ENCODE measurements around the gene ITGB1BP1.

The ITGB1BP1 gene

DNA sequence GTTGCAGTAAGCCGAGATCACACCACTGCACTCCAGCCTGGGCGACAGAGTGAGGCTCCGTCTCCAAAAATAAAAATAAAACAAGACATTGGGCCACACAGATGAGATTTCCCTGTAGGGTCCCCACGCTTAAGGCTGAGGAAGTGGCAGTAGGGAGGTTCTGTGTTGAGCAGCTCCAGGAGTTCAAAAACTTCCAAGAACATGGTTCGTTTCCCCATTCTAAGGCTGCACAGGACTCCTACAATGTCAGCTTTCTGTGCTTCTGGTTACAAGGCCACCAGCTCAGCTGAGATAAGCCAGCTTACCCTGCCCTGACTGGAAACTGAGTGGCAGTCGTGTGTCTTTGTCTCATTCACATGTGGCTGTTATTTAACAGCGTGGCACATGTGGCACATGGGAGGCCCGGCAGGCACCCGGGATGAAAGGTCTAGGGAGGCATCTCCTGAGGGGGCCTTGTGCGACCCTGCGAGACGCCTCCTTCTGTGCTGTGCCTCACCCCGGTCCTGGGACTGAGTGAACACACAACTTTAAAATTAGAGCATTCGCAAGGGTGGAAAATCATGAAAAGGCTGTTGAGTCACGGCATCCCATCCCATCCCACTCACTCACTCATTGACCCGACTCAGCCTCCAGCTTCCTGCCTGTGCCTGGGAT lies 7.7 kb downstream of the ITGB1BP1 start:
- no peak for DNase-seq (ENCODE audit: extremely low spot score)
- POLR2A ChIA-PET = no interaction called here
- CTCF ChIA-PET = no interaction called here
- TF ChIP-seq, protein P1, sequence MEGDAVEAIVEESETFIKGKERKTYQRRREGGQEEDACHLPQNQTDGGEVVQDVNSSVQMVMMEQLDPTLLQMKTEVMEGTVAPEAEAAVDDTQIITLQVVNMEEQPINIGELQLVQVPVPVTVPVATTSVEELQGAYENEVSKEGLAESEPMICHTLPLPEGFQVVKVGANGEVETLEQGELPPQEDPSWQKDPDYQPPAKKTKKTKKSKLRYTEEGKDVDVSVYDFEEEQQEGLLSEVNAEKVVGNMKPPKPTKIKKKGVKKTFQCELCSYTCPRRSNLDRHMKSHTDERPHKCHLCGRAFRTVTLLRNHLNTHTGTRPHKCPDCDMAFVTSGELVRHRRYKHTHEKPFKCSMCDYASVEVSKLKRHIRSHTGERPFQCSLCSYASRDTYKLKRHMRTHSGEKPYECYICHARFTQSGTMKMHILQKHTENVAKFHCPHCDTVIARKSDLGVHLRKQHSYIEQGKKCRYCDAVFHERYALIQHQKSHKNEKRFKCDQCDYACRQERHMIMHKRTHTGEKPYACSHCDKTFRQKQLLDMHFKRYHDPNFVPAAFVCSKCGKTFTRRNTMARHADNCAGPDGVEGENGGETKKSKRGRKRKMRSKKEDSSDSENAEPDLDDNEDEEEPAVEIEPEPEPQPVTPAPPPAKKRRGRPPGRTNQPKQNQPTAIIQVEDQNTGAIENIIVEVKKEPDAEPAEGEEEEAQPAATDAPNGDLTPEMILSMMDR (IDR thresholded peaks at IDR 0.05; ENCODE audit: control extremely low read depth, extremely low read depth, low read depth, missing control alignments) = no peak

DNA sequence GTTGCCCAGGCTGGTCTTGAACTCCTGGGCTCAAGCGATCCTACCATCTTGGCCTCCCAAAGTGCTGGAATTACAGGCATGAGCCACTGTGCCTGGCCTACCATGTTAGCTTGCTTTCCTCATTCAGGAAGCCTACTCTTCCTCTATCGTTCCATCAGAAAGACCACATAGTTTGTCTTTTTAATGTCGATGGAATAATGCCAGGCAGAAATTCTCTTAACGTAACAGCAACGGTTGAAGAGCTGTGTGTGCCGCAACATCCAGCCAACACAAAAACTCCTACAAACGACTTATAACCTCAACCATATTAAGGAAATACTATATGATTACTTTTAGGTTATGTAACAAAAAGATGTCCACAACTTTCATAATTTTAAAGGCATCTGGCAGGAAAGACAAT lies 10.5 kb downstream of the ITGB1BP1 start:
- TF ChIP-seq, protein P1 (IDR thresholded peaks at IDR 0.05; ENCODE audit: control extremely low read depth, extremely low read depth, low read depth, missing control alignments) = no peak
- CTCF ChIA-PET = no interaction called here
- POLR2A ChIA-PET = no interaction called here
- no peak for DNase-seq (ENCODE audit: extremely low spot score)

DNA sequence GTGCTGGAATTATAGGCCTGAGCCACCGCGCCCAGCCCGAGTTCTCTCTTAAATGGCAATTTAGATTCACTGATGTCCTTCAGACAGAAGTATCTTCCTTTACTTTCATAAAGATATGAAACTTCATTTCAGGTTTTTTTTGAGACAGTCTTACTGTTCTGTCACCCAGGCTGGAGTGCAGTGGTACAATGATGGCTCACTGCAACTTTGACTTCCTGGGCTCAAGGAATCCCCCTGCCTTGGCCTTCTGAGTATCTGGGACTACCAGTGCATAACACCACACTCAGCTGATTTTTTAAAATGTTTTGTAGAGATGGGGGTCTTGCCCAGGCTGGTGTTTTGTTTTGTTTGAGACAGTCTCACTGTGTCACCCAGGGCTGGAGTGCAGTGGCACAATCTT lies 13.2 kb downstream of the ITGB1BP1 start:
- CTCF ChIA-PET = no interaction called here
- POLR2A ChIA-PET = no interaction called here
- DNase-seq (ENCODE audit: extremely low spot score) = no peak
- TF ChIP-seq, protein P1 (IDR thresholded peaks at IDR 0.05; ENCODE audit: control extremely low read depth, extremely low read depth, low read depth, missing control alignments) = no peak

DNA sequence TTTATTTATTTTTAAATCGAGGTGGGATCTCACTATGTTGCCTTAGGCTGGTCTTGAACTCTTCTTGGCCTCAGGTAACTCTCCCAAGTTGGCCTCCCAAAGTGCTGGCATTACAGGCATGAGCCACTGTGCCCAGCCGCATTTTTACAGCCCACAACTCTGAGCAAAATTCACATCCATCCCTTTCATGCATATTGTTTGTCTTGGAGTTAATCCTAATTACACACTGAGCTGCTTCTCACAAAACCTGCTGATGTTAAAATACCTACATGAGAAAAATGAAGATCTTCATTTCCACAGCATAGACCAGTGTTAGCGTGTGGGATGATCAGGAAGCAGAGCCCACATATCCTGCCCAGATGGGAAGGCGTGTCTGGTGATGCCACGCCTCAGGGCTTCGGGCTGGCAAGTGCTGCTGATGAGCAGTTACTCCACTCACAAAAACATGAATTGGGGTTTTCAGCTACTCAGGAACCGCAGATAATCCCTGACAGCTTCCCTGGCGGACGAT lies 14.6 kb downstream of the ITGB1BP1 start:
- TF ChIP-seq, protein P1 (IDR thresholded peaks at IDR 0.05; ENCODE audit: control extremely low read depth, extremely low read depth, low read depth, missing control alignments) = no peak
- no peak for DNase-seq (ENCODE audit: extremely low spot score)
- ChIA-PET POLR2A (no interaction called here), CTCF (interaction anchor here (1.4 kb wide), 1 partner anchor 15 kb away, joined by 3 read pairs; the partner anchor contains the start of genes CPSF3 and ITGB1BP1)

DNA sequence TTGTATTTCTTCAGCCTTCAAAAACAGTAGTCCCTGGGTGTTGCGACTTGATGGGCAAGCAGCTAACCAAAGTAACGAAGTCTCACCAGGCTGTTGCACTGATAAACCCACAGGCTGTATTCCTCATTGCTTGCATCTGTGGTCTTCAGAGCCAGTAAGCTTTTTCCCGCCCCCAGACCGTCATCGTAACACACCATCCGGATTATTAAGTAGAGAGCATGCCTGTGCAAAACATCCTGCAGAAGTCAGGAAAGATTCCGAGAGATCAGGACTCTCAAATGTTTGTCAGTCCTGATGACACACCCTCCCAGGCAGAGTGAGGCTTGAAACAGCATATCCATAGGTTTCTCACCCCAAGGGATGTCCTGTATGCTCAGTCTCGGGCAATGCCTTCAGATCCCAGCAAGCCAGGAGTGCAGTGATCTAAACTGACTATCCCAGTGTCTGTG lies 15.9 kb downstream of the ITGB1BP1 start:
- ChIA-PET POLR2A (no interaction called here), CTCF (no interaction called here)
- TF ChIP-seq, protein P1 (IDR thresholded peaks at IDR 0.05; ENCODE audit: control extremely low read depth, extremely low read depth, low read depth, missing control alignments) = no peak
- DNase-seq (ENCODE audit: extremely low spot score) = no peak

DNA sequence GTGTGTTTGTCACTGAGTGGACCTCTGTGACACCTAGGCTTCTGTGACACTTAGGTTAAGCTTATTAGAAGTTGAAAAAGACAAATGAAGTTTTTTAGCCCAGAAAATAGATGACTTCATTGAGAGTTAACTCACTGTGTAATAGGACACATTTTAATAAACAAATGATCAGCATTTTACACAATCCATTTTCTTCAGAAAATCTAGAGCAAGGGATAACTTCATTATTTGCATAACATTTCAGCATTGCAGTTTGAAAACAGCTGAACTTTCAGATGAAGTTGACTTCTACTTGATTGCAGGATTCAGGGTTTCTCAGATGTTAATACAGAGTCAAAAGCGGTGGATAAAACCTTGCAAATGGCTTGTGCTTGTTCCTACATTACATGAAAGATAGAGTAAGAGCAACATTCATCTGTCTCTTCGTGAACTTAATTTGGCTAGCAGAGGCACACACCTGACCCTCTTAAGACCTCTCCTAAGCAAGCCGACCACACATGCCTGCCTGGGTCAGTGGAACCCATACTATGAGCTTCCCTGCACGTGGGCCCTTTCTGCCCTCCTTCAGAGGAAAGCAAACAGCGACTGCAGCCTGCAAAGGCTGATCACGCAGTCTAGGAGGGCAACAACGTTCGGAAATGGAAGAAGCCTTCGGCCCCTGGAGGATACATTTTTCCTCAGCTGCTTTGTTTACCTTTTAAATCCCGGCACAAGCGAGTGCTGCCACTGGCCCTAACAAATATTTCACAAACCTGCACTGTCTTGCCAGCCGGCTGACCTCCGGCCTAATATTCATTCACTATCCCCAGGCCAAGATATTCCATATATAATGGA lies 16.6 kb downstream of the ITGB1BP1 start:
- ChIA-PET CTCF (no interaction called here), POLR2A (no interaction called here)
- TF ChIP-seq, protein P1 (IDR thresholded peaks at IDR 0.05; ENCODE audit: control extremely low read depth, extremely low read depth, low read depth, missing control alignments) = no peak
- no peak for DNase-seq (ENCODE audit: extremely low spot score)

Measured in GM10248 (cell line).